B cell (primary cell): Measurements from ENCODE around the gene OTUD3. TPM values are rescaled to one million over a fixed set of nuclear protein-coding genes. Genes with fewer than 3 reads are reported as not detected.

Source experiments
- ATAC-seq: fragments of 200-7000 bp; cut with Tn5 transposase; one replicate; pipeline ENCODE4 v1.10.0; 2021; ENCODE audit warnings: low read depth, mild to moderate bottlenecking, moderate number of reproducible peaks, moderate library complexity
- CTCF ChIA-PET: fragments of 350-600 bp; sonication (Branson Sonifier 250); formaldehyde crosslinking; loops from one replicate; lab custom pipeline; 2021; ENCODE audit warnings: antibody characterized with exemption, inconsistent platforms; lab: Charles Lee
- POLR2A ChIA-PET: fragments of 350-600 bp; sonication (Branson Sonifier 250); formaldehyde crosslinking; loops from one replicate; lab custom pipeline; 2021; ENCODE audit warnings: antibody characterized with exemption; lab: Charles Lee
- DNase-seq: peaks from one replicate; pipeline ENCODE4 v3.0.0; 2013
- H2AFZ ChIP-seq: 2 replicates; pipeline ENCODE4 v1.6.1; 2012; ENCODE audit warnings: mild to moderate bottlenecking, low read depth, low read length; ENCODE audit not compliant: insufficient read depth, poor library complexity, severe bottlenecking
- H3K27ac ChIP-seq, 2 donors: 1 replicate in 1 of 2; 2 replicates in 1 of 2; pipeline ENCODE4 v1.5.1; 2012 to 2013; ENCODE audit warnings: low read length in 2 of 2, mild to moderate bottlenecking in 2 of 2, moderate library complexity in 1 of 2
- H3K27me3 ChIP-seq, 4 experiments: fragments of 200-600 bp in 1 of 4; sonication (generic) in 1 of 4; replicated peaks in 1 of 4; 1 replicate in 2 of 4; 2 replicates in 2 of 4; pipeline versions ENCODE4 v1.6.1 to v1.7.0; 2013 to 2016; ENCODE audit warnings: low read length in 3 of 4, mild to moderate bottlenecking in 2 of 4, mixed read lengths in 1 of 4, moderate library complexity in 1 of 4; ENCODE audit not compliant: insufficient read depth in 4 of 4, control insufficient read depth in 3 of 4; ENCODE audit errors: control extremely low read depth in 1 of 4
- H3K36me3 ChIP-seq, 2 experiments: replicated peaks in 1 of 2; 1 replicate in 1 of 2; 2 replicates in 1 of 2; pipeline versions ENCODE4 v1.6.1 to v1.7.1; 2013; ENCODE audit warnings: low read length in 1 of 2; ENCODE audit not compliant: insufficient read depth in 2 of 2, control insufficient read depth in 1 of 2; ENCODE audit errors: control extremely low read depth in 1 of 2, extremely low read depth in 1 of 2
- H3K4me1 ChIP-seq, 2 donors: fragments of 200-600 bp in 1 of 2; sonication (generic) in 1 of 2; 1 replicate in 1 of 2; 2 replicates in 1 of 2; pipeline versions ENCODE4 v1.5.1 to v1.6.1; 2013 to 2017; ENCODE audit warnings: low read length in 2 of 2; ENCODE audit not compliant: control insufficient read depth in 2 of 2, insufficient read depth in 2 of 2
- H3K4me2 ChIP-seq: replicated peaks from 2 replicates; pipeline ENCODE3; 2012; ENCODE audit warnings: mild to moderate bottlenecking, low read depth, low read length; ENCODE audit not compliant: poor library complexity, severe bottlenecking
- H3K4me3 ChIP-seq, 5 experiments: fragments of 200-600 bp in 1 of 5; sonication (generic) in 1 of 5; 1 replicate in 3 of 5; 2 replicates in 2 of 5; pipeline versions ENCODE4 v1.5.1 to v1.7.0; 2011 to 2016; ENCODE audit warnings: low read length in 4 of 5, mild to moderate bottlenecking in 4 of 5, low read depth in 2 of 5, control low read depth in 1 of 5, moderate library complexity in 1 of 5; ENCODE audit not compliant: insufficient read depth in 1 of 5; ENCODE audit errors: control extremely low read depth in 1 of 5, extremely low read depth in 1 of 5
- H3K79me2 ChIP-seq: fragments of 200-600 bp; sonication (generic); one replicate; pipeline ENCODE4 v1.6.0; 2016; ENCODE audit warnings: low read length; ENCODE audit not compliant: control insufficient read depth, insufficient read depth
- H3K9ac ChIP-seq: fragments of 200-600 bp; sonication (generic); 2 replicates; pipeline ENCODE4 v1.6.1; 2017; ENCODE audit warnings: mild to moderate bottlenecking, low read length, moderate library complexity
- H3K9me3 ChIP-seq, 3 donors: one replicate each; pipeline versions ENCODE4 v1.6.1 to v1.7.1; 2013; ENCODE audit warnings: low read length in 2 of 3; ENCODE audit not compliant: control insufficient read depth in 2 of 3, insufficient read depth in 1 of 3; ENCODE audit errors: control extremely low read depth in 1 of 3
- H4K20me1 ChIP-seq: 2 replicates; pipeline ENCODE4 v1.6.0; 2012; ENCODE audit warnings: mild to moderate bottlenecking, low read length; ENCODE audit not compliant: insufficient read depth, control insufficient read depth, poor library complexity, severe bottlenecking
- H3K27ac Mint-ChIP-seq: one replicate; pipeline ENCODE4 v1.8.0; 2021; ENCODE audit warnings: mixed read lengths
- H3K27me3 Mint-ChIP-seq: one replicate; pipeline ENCODE4 v1.8.0; 2021; ENCODE audit warnings: mixed read lengths
- H3K4me1 Mint-ChIP-seq: one replicate; pipeline ENCODE4 v1.8.0; 2021; ENCODE audit warnings: mixed read lengths
- H3K4me3 Mint-ChIP-seq: one replicate; pipeline ENCODE4 v1.8.0; 2021; ENCODE audit warnings: mixed read lengths
- H3K9me3 Mint-ChIP-seq: one replicate; pipeline ENCODE4 v1.8.0; 2022; ENCODE audit warnings: mixed read lengths; ENCODE audit not compliant: insufficient read depth
- CTCF ChIP-seq: fragments of 200-600 bp; IDR thresholded peaks from one replicate; pipeline ENCODE4 v1.8.0; 2022; ENCODE audit warnings: antibody characterized with exemption, mild to moderate bottlenecking
- EZH2 ChIP-seq: IDR thresholded peaks from 2 replicates; pipeline ENCODE4 v1.6.1; 2012; ENCODE audit warnings: borderline replicate concordance, low read depth, mild to moderate bottlenecking, moderate library complexity, low read length; ENCODE audit not compliant: insufficient read depth, poor library complexity, severe bottlenecking
- WGBS: methylation state at CpG from one replicate; pipeline ENCODE4 v1.1.5; 2013; ENCODE audit warnings: missing lambda C conversion rate; ENCODE audit not compliant: insufficient coverage; 5-methylcytosine and 5-hydroxymethylcytosine counted together
- intact Hi-C: fragments of 100-400 bp; cut with micrococcal nuclease; formaldehyde crosslinking; loops from one replicate; pipeline ENCODE4 v1.10.0; 2022
- polyA plus RNA-seq: library from polyadenylated mRNA; depleted of rRNA; stranded (reverse); fragments of >200 nt; gene quantifications from 2 replicates; pipeline ENCODE4 v1.2.3, GENCODE V29; 2012
- total RNA-seq, 2 donors: library from RNA; stranded (reverse); fragments of 120-200 nt in 1 of 2; gene quantifications; 1 replicate in 1 of 2; 2 replicates in 1 of 2; pipeline versions ENCODE4 v1.2.3 to v1.2.4, GENCODE V29; 2013 to 2022

The OTUD3 gene
- total and polyA plus RNA-seq, 2 donors (not counting 1 experiment from before 2014, with no cell fraction given): 4.2 to 19.6 TPM

- Histone ChIP-seq H3K4me1 (no peaks in the 10 kb centered on the region), H3K4me3 (no peak overlapping the region), H4K20me1 (no peaks in the 10 kb centered on the region), H3K27ac (no peak overlapping the region), H3K9ac (no peak overlapping the region), H3K27me3 (no peaks in the 10 kb centered on the region), H2AFZ (no peak overlapping the region), H3K79me2 (no peaks in the 10 kb centered on the region), H3K9me3 (no peaks in the 10 kb centered on the region), H3K36me3 (peaks cover 6 to 71% of the 10 kb centered on the region in 2 experiments), H3K4me2 (no peak overlapping the region)
- H3K27me3 Mint-ChIP-seq: no peaks in the 10 kb centered on the region
- H3K4me1 Mint-ChIP-seq: no peaks in the 10 kb centered on the region
- 82% methylated on average over 1 of the region's 3 CpGs for WGBS
- ChIA-PET POLR2A (no interaction called here), CTCF (no interaction called here)
- H3K4me3 Mint-ChIP-seq: no peak overlapping the region
- DNase-seq (no peak), ATAC-seq (no peak)
- no peak for TF ChIP-seq EZH2
- no peak for TF ChIP-seq CTCF
- intact Hi-C loops: no loop called here
- H3K9me3 Mint-ChIP-seq: no peaks in the 10 kb centered on the region
- H3K27ac Mint-ChIP-seq: no peak overlapping the region
These were observed 27.8 kb downstream of the OTUD3 start for GRCh38 chr1:19909971-19910370.

GRCh38 chr1:19910650-19911049, 28.5 kb downstream of the OTUD3 start:
- intact Hi-C loops: no loop called here

More at GRCh38 chr1:19910650-19911049, 28.5 kb downstream of the OTUD3 start:
- ChIA-PET POLR2A (no interaction called here), CTCF (interaction anchor here (0.7 kb wide), 1 partner anchor 241 kb away, joined by 3 read pairs; no protein-coding TSS in a partner anchor)
- no peak overlapping the region for H2AFZ ChIP-seq
- no peaks in the 10 kb centered on the region for H3K4me1 ChIP-seq
- no peak overlapping the region for H3K4me2 ChIP-seq
- no peaks in the 10 kb centered on the region for H3K4me1 Mint-ChIP-seq
- H3K9me3 Mint-ChIP-seq: no peaks in the 10 kb centered on the region
- H3K27ac ChIP-seq: no peak overlapping the region
- TF ChIP-seq EZH2 (no peak), CTCF (no peak)
- no peaks in the 10 kb centered on the region for H3K27me3 Mint-ChIP-seq
- peaks cover 6 to 70% of the 10 kb centered on the region in 2 experiments for H3K36me3 ChIP-seq
- no peak for DNase-seq
- no peak overlapping the region for H3K27ac Mint-ChIP-seq
- no peaks in the 10 kb centered on the region for H3K79me2 ChIP-seq
- no peaks in the 10 kb centered on the region for H4K20me1 ChIP-seq
- no peak overlapping the region for H3K9ac ChIP-seq
- no peak overlapping the region for H3K4me3 ChIP-seq
- H3K9me3 ChIP-seq: no peaks in the 10 kb centered on the region
- H3K4me3 Mint-ChIP-seq: no peak overlapping the region
- WGBS: 100% methylated on average over 3 of the region's 3 CpGs
- no peaks in the 10 kb centered on the region for H3K27me3 ChIP-seq
- ATAC-seq: no peak
